Measurements from ENCODE around the gene RPP25L. TPM values are rescaled to one million over a fixed set of nuclear protein-coding genes. Genes with fewer than 3 reads are reported as not detected.

RPP25L gene
- total and polyA plus RNA-seq, 10 of the 15 experiments (the other 5 are each of a cell fraction or from before 2014, with no cell fraction given) = 7.7 to 30.2 (median 16.8) TPM

GRCh38 chr9:34570809-34571480 is 41.0 kb downstream of the RPP25L start (continued):
- no peak for TF ChIP-seq PAX8 (IDR thresholded peaks at IDR 0.05)
- TF ChIP-seq LARP7 (IDR thresholded peaks at IDR 0.05) = no peak
- TF ChIP-seq NR2F1 (conservative IDR thresholded peaks at IDR 0.05) = no peak
- TF ChIP-seq STAT1 (conservative IDR thresholded peaks at IDR 0.05) = no peak
- TF ChIP-seq IKZF1 (conservative IDR thresholded peaks at IDR 0.05) = no peak
- TF ChIP-seq MYC (IDR thresholded peaks at IDR 0.05; ENCODE audit: insufficient read depth, insufficient read length, insufficient replicate concordance, low read length, severe bottlenecking) = no peak
- TF ChIP-seq ZNF274 (IDR thresholded peaks at IDR 0.05; ENCODE audit: insufficient read depth, insufficient read length) = no peak
- TF ChIP-seq ELK1 (IDR thresholded peaks at IDR 0.05; ENCODE audit: low read depth, low read length) = no peak
- no peak for TF ChIP-seq MLLT1 (IDR thresholded peaks at IDR 0.05)

- in situ Hi-C loops (cut with MboI) = no loop called here
- RAD21 ChIA-PET (ENCODE audit: unreplicated experiment) = no interaction called here
- SMC1A ChIA-PET (ENCODE audit: uncharacterized antibody, unreplicated experiment) = no interaction called here
- FAIRE-seq (no peak), DNase-seq (ENCODE audit: low read depth, low spot score) (no peak), ATAC-seq (no peak; the same call in 2 of the 3 replicates)
- no peaks in the 10 kb centered on the region for H3K4me1 ChIP-seq (ENCODE audit: control insufficient read depth, insufficient read depth, low read length)
- H4K20me1 ChIP-seq (ENCODE audit: control insufficient read depth, insufficient read depth) = 0 out of 2 replicates have a peak, but pooled peaks cover under 1% of the 10 kb centered on the region
- H3K4me2 ChIP-seq (ENCODE audit: control insufficient read depth, insufficient read depth) = no peak overlapping the region
- no peaks in the 10 kb centered on the region for H3K9me3 ChIP-seq (replicated peaks; ENCODE audit: control insufficient read depth, insufficient read depth, low read length)
- H3K36me3 ChIP-seq (ENCODE audit: control insufficient read depth in 2 of 2, insufficient read depth in 2 of 2, low read length in 1 of 2) = no peaks in the 10 kb centered on the region
- no peak overlapping the region for H3K4me3 ChIP-seq
- BruUV-seq (replicated peaks) = no TSS peak
- no peak overlapping the region for H3K9ac ChIP-seq (ENCODE audit: control insufficient read depth, insufficient read depth, low read length)
- no peak overlapping the region for H2AFZ ChIP-seq (ENCODE audit: control insufficient read depth, low read depth, low read length)
- no peaks in the 10 kb centered on the region for H3K79me2 ChIP-seq (ENCODE audit: control insufficient read depth, insufficient read depth, low read length)
- 54% methylated on average over 11 of the region's 11 CpGs for WGBS (ENCODE audit: insufficient coverage, insufficient replicate concordance, low lambda C conversion rate, missing lambda C conversion rate)
- CTCF ChIA-PET = interaction anchor here (1.3 to 2.1 kb wide), 2 partner anchors 23 to 166 kb away, joined by 4 to 6 read pairs; no protein-coding TSS in a partner anchor
- peaks cover 6 to 9% of the 10 kb centered on the region in 2 experiments; a peak in 3 of 4 replicates for H3K27me3 ChIP-seq (replicated peaks in 1 of 2; ENCODE audit: control insufficient read depth in 2 of 2, insufficient read depth in 2 of 2, low read length in 1 of 2)
- H3K27ac ChIP-seq (ENCODE audit: control insufficient read depth, insufficient read depth) = no peak overlapping the region
- POLR2A ChIA-PET = no interaction called here
- intact Hi-C loops (cut with micrococcal nuclease; ENCODE audit: unreplicated experiment) = no loop called here
- TF ChIP-seq GATAD2B (conservative IDR thresholded peaks at IDR 0.05; ENCODE audit: low read depth) = no peak
- TF ChIP-seq IRF3 (IDR thresholded peaks at IDR 0.05) = no peak
- no peak for TF ChIP-seq CREM (IDR thresholded peaks at IDR 0.05; ENCODE audit: low read depth)
- TF ChIP-seq ZBTB33 (IDR thresholded peaks at IDR 0.05) = no peak
- no peak for TF ChIP-seq SMAD5 (IDR thresholded peaks at IDR 0.05; ENCODE audit: low read depth)
- TF ChIP-seq ZNF217 (IDR thresholded peaks at IDR 0.05) = no peak
These were observed 41.5 kb downstream of the RPP25L start for GRCh38 chr9:34570376-34570775.

Data from GM12878 (cell line).